ENCODE measurements around the gene XPO5.
"Not testable (repeated sequence)": the region's sequence is repeated elsewhere in the genome, so short reads cannot be mapped to it uniquely, and the experiment has no call there.

The XPO5 gene

DNA sequence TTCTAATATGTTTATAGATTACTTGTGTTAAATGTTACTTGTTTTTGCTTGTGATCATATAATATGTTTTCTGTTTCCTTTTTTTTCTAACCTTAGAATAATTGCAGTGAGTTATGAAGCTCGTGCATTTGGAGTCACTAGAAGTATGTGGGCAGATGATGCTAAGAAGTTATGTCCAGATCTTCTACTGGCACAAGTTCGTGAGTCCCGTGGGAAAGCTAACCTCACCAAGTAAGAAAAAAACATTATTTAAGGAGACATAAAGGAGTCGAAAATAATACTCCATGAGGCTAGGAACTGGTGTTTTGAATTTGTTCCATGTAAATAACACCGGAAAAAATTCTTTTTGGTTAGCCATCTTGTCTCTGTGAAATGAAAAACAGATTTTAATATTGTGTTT lies 7.1 kb upstream of the XPO5 start:
- no peak for DNase-seq

GRCh38 chr6:43579171-43579570 lies 3.3 kb upstream of the XPO5 start:
- no peak for DNase-seq

DNA sequence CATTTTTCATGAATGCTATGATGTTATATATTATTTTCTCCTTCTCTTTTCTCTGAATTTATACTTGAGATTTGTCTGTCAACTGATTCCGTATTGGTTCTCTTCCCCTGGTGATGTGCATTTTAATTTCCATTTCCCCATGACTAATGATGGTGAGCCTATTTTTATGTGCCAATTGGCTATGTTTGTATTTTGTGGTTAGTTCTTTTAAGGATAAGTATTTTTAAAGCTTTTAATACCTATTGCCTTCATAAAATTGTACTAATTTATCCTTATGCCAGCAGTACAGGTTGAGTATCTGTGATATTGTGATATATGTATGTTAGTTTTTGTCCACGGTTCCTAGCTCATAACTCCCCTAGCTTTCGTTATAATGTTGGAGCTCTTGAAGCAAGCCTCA lies 2.9 kb upstream of the XPO5 start:
- DNase-seq: no peak

DNA sequence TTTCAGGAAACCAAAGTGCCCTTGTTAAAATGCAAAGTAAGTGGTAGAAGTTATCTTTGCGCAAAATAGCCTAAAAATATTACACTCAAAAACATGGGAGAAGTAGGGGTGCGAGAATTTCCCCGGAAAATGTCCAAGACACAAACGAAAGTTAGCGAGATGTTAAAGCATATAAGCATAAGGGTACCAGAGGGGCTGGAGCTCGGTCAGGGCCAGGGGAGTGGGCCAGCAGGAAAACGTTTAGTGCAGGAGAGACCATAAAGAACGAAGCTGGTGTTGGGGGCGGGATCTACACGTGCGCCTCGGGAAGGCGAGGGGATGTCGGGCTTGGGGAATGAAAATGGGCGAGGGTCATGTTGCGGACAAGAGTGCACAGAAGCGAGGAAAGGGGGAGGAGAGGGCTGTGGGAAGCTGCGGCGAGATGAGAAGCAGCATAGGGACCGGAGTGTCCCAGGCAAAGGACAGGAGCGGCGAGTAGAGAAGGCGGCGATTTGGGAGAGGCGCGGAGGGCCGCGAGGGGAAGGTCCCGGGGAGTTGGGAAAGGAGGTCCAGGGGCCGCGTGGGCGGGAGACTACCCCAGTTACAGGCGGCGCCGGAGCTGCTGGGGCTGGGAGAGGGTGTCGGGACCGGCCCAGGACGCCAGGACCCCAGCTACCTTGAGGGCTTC lies 600 bp downstream of the XPO5 start:
- peak; percentile 25 for DNase-seq

DNA sequence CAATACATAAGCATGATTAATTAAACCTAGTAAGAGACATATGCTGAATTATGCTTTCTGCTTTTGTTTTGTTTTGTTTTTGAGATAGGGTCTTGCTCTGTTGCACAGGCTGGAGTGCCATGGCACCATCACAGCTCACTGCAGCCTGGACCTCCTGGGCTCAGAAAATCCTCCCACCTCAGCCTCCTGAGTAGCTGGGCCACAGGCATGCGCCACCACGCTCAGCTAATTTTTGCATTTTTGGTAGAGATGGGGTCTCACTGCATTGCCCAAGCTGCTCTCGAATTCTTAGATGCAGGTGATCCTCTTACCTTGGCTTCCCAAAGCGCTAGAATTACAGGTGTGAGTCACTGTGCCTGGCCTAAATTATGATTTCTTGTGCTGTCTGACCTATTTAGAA lies 3.8 kb downstream of the XPO5 start:
- no peak for DNase-seq

- DNase-seq: no peak
Observed at GRCh38 chr6:43570876-43571441, 4.9 kb downstream of the XPO5 start.

DNA sequence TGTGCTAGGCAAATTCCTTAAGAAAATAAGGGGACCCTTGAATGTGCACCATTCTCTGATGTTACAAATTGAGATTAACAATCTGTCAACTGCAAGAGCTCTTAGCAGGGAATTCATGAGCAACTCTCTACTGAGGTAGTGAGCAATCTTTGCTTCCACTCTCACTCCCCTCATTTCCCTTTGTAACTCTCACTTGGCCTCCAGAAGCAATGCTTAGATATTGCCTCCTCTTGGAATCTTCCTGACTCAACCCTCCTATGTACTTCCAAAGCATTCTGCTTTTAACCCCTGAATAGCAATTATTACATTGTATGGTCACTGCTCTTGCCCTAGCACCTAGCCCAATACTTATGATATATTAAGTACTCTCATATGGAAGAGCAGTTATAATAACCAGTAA lies 16.5 kb downstream of the XPO5 start:
- DNase-seq: no peak

DNA sequence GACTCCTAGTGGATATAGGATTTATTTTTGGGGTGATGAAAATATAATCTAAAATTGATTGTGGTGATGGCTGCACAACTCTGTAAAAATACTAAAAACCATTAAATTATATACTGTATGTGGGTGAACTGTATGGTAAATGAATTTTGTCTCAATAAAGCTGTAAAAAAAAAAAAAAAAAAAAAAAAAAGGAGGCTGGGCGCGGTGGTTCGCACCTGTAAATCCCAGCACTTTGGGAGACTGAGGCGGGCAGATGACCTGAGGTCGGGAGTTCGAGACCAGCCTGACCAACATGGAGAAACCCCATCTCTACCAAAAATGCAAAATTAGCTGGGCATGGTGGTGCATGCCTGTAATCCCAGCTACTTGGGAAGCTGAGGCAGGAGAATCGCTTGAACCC lies 18.2 kb downstream of the XPO5 start:
- not testable (repeated sequence) for DNase-seq

GRCh38 chr6:43547222-43547621 lies 28.6 kb downstream of the XPO5 start:
- no peak for DNase-seq

- DNase-seq: no peak
Observed at GRCh38 chr6:43544461-43544860, 31.4 kb downstream of the XPO5 start.

DNA sequence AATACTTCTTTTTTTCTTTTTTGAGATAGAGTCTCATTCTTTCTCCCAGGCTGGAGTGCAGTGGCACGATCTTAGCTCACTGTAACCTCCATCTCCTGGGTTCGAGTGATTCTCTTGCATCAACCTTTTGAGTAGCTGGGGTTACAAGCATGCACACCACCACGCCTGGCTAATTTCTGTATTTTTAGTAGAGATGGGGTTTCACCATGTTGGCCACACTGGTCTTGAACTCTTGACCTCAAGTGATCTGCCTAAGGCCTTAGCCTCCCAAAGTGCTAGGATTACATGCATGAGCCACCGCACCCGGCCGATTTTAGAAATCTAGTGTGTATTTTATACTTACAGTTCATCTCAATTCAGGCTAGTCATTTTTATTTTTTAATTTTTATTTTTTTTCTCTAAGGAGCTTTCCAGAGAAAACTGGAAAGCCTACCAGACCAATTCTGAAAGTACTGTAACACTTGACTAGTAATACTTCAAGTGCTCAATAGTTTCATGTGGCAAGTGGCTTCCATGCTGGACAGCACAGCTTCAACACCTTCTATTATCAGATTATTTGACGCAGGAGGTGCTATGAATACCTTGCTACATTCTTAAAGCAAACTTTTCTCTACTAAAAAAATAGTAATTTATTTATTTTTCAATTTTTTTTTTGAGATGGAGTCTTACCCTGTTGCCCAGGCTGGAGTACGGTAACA lies 33.9 kb downstream of the XPO5 start:
- DNase-seq: no peak

DNA sequence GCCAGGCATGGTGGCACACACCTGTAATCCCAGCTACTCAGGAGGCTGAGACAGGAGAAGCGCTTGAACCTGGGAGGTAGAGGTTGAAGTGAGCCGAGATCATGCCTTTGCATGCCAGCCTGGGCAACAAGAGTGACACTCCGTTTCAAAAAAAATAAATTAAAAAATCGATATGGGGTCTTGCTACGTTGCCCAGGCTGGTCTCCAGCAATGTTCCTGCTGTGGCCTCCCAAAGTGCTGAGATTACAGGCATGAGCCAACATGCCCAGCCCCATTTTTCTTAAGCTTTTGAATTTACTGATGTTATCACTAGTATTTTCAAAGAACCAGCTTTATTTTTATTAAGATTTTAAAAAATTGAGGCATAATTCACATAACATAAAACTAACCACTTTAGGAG lies 35.3 kb downstream of the XPO5 start:
- no peak for DNase-seq

DNA sequence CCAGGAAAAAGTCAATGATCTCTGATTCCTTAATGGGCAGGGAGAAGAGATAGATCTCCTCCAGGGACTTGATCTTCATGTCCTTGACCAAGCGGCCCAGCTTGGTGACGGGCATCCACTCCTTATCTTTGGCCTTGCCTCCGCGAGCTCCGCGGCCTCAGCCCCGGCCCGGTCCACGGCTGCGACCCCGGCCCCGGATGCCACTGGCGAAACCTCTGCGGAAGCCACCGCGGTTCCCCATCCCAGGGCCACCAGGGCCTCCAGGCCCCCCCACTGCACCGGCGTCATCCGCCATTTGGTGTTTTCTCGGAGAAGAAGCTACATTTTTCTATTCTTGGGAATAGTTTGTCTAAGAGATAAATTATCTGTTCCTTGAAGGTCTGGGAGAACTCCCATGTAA lies 36.4 kb downstream of the XPO5 start:
- DNase-seq: not testable (repeated sequence)

GRCh38 chr6:43538986-43539385 lies 36.9 kb downstream of the XPO5 start:
- DNase-seq: not testable (repeated sequence)

- DNase-seq: no peak
Observed at GRCh38 chr6:43532201-43532600, 43.6 kb downstream of the XPO5 start.

DNA sequence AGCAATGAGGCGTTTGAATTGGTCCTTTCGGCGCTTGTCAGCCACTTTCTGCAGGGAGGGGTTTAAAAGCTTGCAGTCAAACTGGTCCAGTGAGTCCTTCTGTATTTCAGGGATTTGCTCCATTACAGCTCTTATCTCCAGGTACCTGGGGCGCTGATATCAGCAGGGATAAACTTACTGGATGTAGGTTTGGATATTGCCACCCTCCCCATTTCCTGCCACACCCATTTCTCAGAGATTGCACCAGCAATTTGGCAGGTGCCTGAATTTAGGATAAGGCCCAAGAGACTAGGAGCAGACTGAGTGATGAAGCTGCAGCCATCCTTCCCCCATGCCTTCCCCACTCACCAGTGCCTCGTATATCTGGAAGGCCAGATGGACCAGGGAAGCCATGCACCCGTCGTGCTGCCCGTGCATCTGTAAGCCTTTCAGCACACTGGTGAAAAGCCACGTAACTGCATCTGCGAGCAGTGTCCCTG lies 51.3 kb downstream of the XPO5 start:
- DNase-seq: peak; percentile 20

DNA sequence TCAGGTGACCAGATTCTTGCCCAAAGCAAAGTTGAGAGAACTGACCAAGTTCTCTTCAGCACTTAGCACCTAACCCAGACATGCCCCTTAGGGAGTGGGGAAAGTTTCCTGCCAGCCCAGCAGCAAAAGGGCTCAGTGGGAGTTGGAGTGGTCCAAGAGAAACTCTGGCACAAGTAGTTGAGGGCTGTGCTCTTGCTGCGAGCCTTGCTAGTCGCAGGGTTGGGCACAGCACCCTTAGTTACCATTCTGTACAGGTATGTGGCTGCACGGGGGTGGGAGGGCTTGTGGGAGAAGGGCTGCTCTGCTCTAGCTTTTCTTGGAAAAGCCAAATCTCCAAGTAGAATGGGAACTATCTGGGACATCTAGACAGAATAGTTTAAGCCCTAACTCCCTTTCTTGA lies 52.6 kb downstream of the XPO5 start:
- DNase-seq: no peak

- DNase-seq: no peak
Observed at GRCh38 chr6:43522547-43523261, 53.1 kb downstream of the XPO5 start.

GRCh38 chr6:43521836-43522235 lies 54.0 kb downstream of the XPO5 start:
- DNase-seq: no peak

DNA sequence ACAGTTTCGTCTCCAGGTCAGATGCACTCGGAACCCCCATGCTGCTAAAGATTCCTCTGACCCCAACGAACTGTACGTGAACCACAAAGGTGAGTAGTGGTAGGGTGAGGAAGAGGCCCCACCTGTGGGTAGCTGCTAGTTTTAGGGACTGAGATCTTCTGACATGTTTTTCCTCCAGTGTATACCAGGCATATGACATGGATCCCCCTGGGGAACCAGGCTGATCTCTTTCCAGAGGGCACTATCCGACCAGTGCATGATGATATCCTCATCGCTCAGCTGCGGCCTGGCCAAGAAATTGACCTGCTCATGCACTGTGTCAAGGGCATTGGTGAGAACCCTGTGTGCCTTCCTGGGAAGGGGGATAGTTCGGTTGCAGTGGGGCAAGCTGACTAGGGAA lies 55.7 kb downstream of the XPO5 start:
- DNase-seq: no peak

GRCh38 chr6:43517505-43518357 lies 58.1 kb downstream of the XPO5 start:
- peak; percentile 37 for DNase-seq

DNA sequence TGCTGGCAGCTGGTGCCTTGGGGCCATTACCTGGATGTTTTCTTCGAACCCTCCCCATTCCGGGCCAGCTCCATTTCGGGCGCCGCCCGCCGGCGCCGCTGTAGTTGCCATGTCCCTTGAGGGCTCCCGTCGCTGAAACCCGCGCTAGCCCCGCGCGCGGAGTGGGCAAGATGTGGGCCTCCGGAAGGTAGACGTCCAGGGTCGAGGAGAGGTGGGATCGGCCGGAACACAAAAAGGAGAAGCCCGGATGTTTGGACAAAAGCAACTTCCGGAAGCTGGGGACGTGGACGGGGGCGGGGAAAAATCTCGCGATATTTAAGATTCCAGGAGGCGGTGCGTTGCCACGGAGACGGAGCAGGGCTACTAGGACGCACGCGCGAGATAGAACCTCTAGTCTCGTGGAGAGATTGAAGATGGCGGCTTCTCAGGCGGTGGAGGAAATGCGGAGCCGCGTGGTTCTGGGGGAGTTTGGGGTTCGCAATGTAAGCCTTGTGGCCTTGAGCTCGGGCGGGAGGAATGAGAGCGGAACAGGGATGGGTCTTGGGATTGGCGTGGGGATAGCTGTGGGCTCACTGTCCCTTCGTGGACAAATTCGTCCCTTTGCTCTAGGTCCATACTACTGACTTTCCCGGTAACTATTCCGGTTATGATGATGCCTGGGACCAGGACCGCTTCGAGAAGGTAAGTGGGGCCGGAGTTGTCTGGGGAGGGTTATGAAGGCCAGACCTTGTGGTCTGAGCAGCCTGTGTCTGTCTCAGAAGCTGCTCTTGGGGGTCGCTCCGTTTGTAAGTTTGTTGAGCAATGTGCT lies 58.9 kb downstream of the XPO5 start, which contains the start of the genes POLR1C and YIPF3:
TSS of gene POLR1C (plus strand) at position 393 of the 808 bp plus-strand sequence. CDS start at position 414, 21 bp downstream.
TSS of gene YIPF3 (minus strand) at position 230 of the 808 bp plus-strand sequence. CDS start at position 111, 119 bp downstream.
- DNase-seq: peak; percentile 98
